Left ventricle myocardium inferior (tissue), 1 donor: Measurements from ENCODE around the gene KCNK10. TPM values are rescaled to one million over a fixed set of nuclear protein-coding genes. Genes with fewer than 3 reads are reported as not detected.

ENCODE experiments used
- DNase-seq: peaks from one replicate; pipeline ENCODE4 v3.0.0-alpha.2; 2020
- H3K27ac ChIP-seq: fragments of 200-600 bp; replicated peaks from 2 replicates; pipeline ENCODE4 v1.8.0; 2021
- H3K27me3 ChIP-seq: fragments of 200-600 bp; 2 replicates; pipeline ENCODE4 v1.8.0; 2021; ENCODE audit warnings: low read depth
- H3K36me3 ChIP-seq: fragments of 200-600 bp; 2 replicates; pipeline ENCODE4 v1.8.0; 2021
- H3K4me1 ChIP-seq: fragments of 200-600 bp; 2 replicates; pipeline ENCODE4 v1.8.0; 2021
- H3K4me3 ChIP-seq: fragments of 200-600 bp; 2 replicates; pipeline ENCODE4 v1.8.0; 2021; ENCODE audit warnings: mild to moderate bottlenecking, moderate library complexity
- H3K9me3 ChIP-seq: fragments of 200-600 bp; replicated peaks from 2 replicates; pipeline ENCODE4 v1.8.0; 2021
- CTCF ChIP-seq: fragments of 200-600 bp; IDR thresholded peaks from 2 replicates; pipeline ENCODE4 v1.8.0; 2021; ENCODE audit warnings: antibody characterized with exemption, mild to moderate bottlenecking, borderline replicate concordance
- intact Hi-C: fragments of 100-400 bp; cut with micrococcal nuclease; formaldehyde crosslinking; loops from one replicate; pipeline ENCODE4 v1.11.0; 2022
- total RNA-seq: library from RNA; stranded (reverse); fragmentation: NEBNext Ultra II Directional; extraction: Animal tissue kit (Norgen Biotek cat#: 25700); gene quantifications from one replicate; pipeline ENCODE4 v1.2.1, GENCODE V29; 2021
- donor health status: DM: no; HTN: yes; CAD: no; lungs with severe emphysema.

Gene KCNK10
- total RNA-seq, 1 donor from 2014 or later, result not detected

- no peaks in the 10 kb centered on the region for H3K36me3 ChIP-seq
- H3K27me3 ChIP-seq, result peaks cover 46% of the 10 kb centered on the region
- H3K4me3 ChIP-seq, result peak overlapping the region; percentile 45
- peaks cover 14% of the 10 kb centered on the region for H3K4me1 ChIP-seq
- no peak for TF ChIP-seq CTCF
- intact Hi-C loops, result no loop called here
- H3K27ac ChIP-seq, result no peak overlapping the region
- no peaks in the 10 kb centered on the region for H3K9me3 ChIP-seq
- no peak for DNase-seq
These were observed 134.2 kb downstream of the KCNK10 start for GRCh38 chr14:88188745-88189416.

- intact Hi-C loops, result no loop called here
- peaks cover 33% of the 10 kb centered on the region for H3K27me3 ChIP-seq
- no peak overlapping the region for H3K27ac ChIP-seq
- no peak overlapping the region for H3K4me3 ChIP-seq
- no peak for DNase-seq
- peaks cover 14% of the 10 kb centered on the region for H3K4me1 ChIP-seq
- no peak for TF ChIP-seq CTCF
- no peaks in the 10 kb centered on the region for H3K36me3 ChIP-seq
- H3K9me3 ChIP-seq, result no peaks in the 10 kb centered on the region
These were observed 137.2 kb downstream of the KCNK10 start for GRCh38 chr14:88185843-88186242.

- H3K36me3 ChIP-seq, result no peaks in the 10 kb centered on the region
- peaks cover 29% of the 10 kb centered on the region for H3K27me3 ChIP-seq
- H3K27ac ChIP-seq, result no peak overlapping the region
- peaks cover 14% of the 10 kb centered on the region for H3K4me1 ChIP-seq
- H3K4me3 ChIP-seq, result no peak overlapping the region
- H3K9me3 ChIP-seq, result no peaks in the 10 kb centered on the region
- DNase-seq, result no peak
- intact Hi-C loops, result no loop called here
- no peak for TF ChIP-seq CTCF
These were observed 138.1 kb downstream of the KCNK10 start for GRCh38 chr14:88184956-88185355.

GRCh38 chr14:88181072-88181471, 142.0 kb downstream of the KCNK10 start:
- no peak for TF ChIP-seq CTCF
- no peak for DNase-seq
- H3K4me3 ChIP-seq, result no peak overlapping the region
- H3K36me3 ChIP-seq, result no peaks in the 10 kb centered on the region
- intact Hi-C loops, result no loop called here
- no peaks in the 10 kb centered on the region for H3K9me3 ChIP-seq
- peaks cover 27% of the 10 kb centered on the region for H3K27me3 ChIP-seq
- H3K27ac ChIP-seq, result no peak overlapping the region
- H3K4me1 ChIP-seq, result no peaks in the 10 kb centered on the region

- Histone ChIP-seq H3K4me1 (no peaks in the 10 kb centered on the region), H3K36me3 (no peaks in the 10 kb centered on the region), H3K4me3 (no peak overlapping the region), H3K27ac (no peak overlapping the region), H3K27me3 (peaks cover 17% of the 10 kb centered on the region), H3K9me3 (no peaks in the 10 kb centered on the region)
- DNase-seq, result no peak
- intact Hi-C loops, result no loop called here
- TF ChIP-seq CTCF, result no peak
These were observed 143.4 kb downstream of the KCNK10 start for GRCh38 chr14:88179716-88180115.
